Loucy (cell line): Measurements from ENCODE around the gene TUBB4B.

Experiments
- H2AFZ ChIP-seq: fragments of 200-600 bp; sonication (generic); 2 replicates; pipeline ENCODE4 v1.6.0; 2016; ENCODE audit warnings: antibody characterized with exemption, mild to moderate bottlenecking, low read length, moderate library complexity
- H3F3A ChIP-seq: fragments of 200-600 bp; 2 replicates; pipeline ENCODE4 v1.6.0; 2016; ENCODE audit warnings: antibody characterized with exemption, low read depth, mild to moderate bottlenecking
- H3K27me3 ChIP-seq: fragments of 200-600 bp; sonication (generic); 2 replicates; pipeline ENCODE4 v1.6.1; 2014; ENCODE audit warnings: low read length, mild to moderate bottlenecking; ENCODE audit not compliant: insufficient read depth, poor library complexity, severe bottlenecking
- H3K36me3 ChIP-seq: fragments of 200-600 bp; sonication (generic); 2 replicates; pipeline ENCODE4 v1.6.1; 2016; ENCODE audit warnings: low read length; ENCODE audit not compliant: insufficient read depth
- H3K4me1 ChIP-seq: fragments of 200-600 bp; sonication (generic); 2 replicates; pipeline ENCODE4 v1.5.1; 2014; ENCODE audit warnings: low read length, mild to moderate bottlenecking; ENCODE audit not compliant: insufficient read depth, poor library complexity, severe bottlenecking
- H3K4me2 ChIP-seq: fragments of 200-600 bp; sonication (generic); 2 replicates; pipeline ENCODE4 v1.6.0; 2014; ENCODE audit warnings: antibody characterized with exemption, low read length, low read depth, mild to moderate bottlenecking; ENCODE audit not compliant: poor library complexity, severe bottlenecking
- H3K4me3 ChIP-seq: fragments of 200-600 bp; sonication (generic); 2 replicates; pipeline ENCODE4 v1.5.1; 2014; ENCODE audit warnings: low read length, mild to moderate bottlenecking, mixed read lengths; ENCODE audit not compliant: poor library complexity, severe bottlenecking
- H3K79me2 ChIP-seq: fragments of 200-600 bp; sonication (generic); 2 replicates; pipeline ENCODE4 v1.6.1; 2014; ENCODE audit warnings: low read length; ENCODE audit not compliant: insufficient read depth
- H3K9ac ChIP-seq: fragments of 200-600 bp; sonication (generic); 2 replicates; pipeline ENCODE4 v1.6.0; 2014; ENCODE audit warnings: mild to moderate bottlenecking, low read depth, low read length, moderate library complexity; ENCODE audit not compliant: poor library complexity, severe bottlenecking
- H3K9me2 ChIP-seq: fragments of 200-600 bp; sonication (generic); replicated peaks from 2 replicates; pipeline ENCODE4 v1.6.1; 2016; ENCODE audit warnings: low read depth, low read length, mixed read lengths
- H3K9me3 ChIP-seq: fragments of 200-600 bp; sonication (generic); 2 replicates; pipeline ENCODE4 v1.6.1; 2014; ENCODE audit warnings: mild to moderate bottlenecking, antibody characterized with exemption, low read length, low read depth; ENCODE audit not compliant: insufficient read depth
- H4K20me1 ChIP-seq: fragments of 200-600 bp; sonication (generic); 2 replicates; pipeline ENCODE4 v1.6.0; 2014; ENCODE audit warnings: antibody characterized with exemption, low read length, mild to moderate bottlenecking; ENCODE audit not compliant: insufficient read depth, poor library complexity, severe bottlenecking
- EZH2phosphoT487 ChIP-seq: fragments of 200-600 bp; IDR thresholded peaks from 2 replicates; pipeline ENCODE4 v1.6.1; 2018; ENCODE audit warnings: antibody characterized with exemption, mild to moderate bottlenecking, moderate library complexity, borderline replicate concordance
- TF ChIP-seq, protein P1 (sequence below): fragments of 200-600 bp; sonication (generic); conservative IDR thresholded peaks from 2 replicates; pipeline ENCODE4 v1.5.1; 2014; ENCODE audit warnings: mild to moderate bottlenecking, antibody characterized with exemption, low read length

TUBB4B gene

GRCh38 chr9:137251194-137251461 is 10.0 kb downstream of the TUBB4B start, which contains the start of gene STPG3:
STPG3 (plus strand) TSS chr9:137251286; CDS start chr9:137251287, 1 bp downstream.
- Histone ChIP-seq H3F3A (no peaks in the 10 kb centered on the region), H3K9ac (no peak within 1 kb of the TSS), H3K79me2 (peaks cover 19% of the 10 kb centered on the region), H3K36me3 (no peaks in the 10 kb centered on the region), H3K4me1 (peaks cover 21% of the 10 kb centered on the region), H2AFZ (no peak within 1 kb of the TSS), H3K4me2 (no peak within 1 kb of the TSS), H3K27me3 (peaks cover 4% of the 10 kb centered on the region), H3K4me3 (no peak within 1 kb of the TSS), H4K20me1 (peaks cover 7% of the 10 kb centered on the region), H3K9me2 (no peaks in the 10 kb centered on the region), H3K9me3 (no peaks in the 10 kb centered on the region)
- TF ChIP-seq, protein P1, sequence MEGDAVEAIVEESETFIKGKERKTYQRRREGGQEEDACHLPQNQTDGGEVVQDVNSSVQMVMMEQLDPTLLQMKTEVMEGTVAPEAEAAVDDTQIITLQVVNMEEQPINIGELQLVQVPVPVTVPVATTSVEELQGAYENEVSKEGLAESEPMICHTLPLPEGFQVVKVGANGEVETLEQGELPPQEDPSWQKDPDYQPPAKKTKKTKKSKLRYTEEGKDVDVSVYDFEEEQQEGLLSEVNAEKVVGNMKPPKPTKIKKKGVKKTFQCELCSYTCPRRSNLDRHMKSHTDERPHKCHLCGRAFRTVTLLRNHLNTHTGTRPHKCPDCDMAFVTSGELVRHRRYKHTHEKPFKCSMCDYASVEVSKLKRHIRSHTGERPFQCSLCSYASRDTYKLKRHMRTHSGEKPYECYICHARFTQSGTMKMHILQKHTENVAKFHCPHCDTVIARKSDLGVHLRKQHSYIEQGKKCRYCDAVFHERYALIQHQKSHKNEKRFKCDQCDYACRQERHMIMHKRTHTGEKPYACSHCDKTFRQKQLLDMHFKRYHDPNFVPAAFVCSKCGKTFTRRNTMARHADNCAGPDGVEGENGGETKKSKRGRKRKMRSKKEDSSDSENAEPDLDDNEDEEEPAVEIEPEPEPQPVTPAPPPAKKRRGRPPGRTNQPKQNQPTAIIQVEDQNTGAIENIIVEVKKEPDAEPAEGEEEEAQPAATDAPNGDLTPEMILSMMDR = no peak
- no peak for TF ChIP-seq EZH2phosphoT487

- H3K4me3 ChIP-seq = no peak overlapping the region
- no peak overlapping the region for H2AFZ ChIP-seq
- H4K20me1 ChIP-seq = peaks cover 12% of the 10 kb centered on the region
- H3K36me3 ChIP-seq = no peaks in the 10 kb centered on the region
- no peaks in the 10 kb centered on the region for H3K9me3 ChIP-seq
- H3K9ac ChIP-seq = no peak overlapping the region
- TF ChIP-seq, protein P1 = no peak
- TF ChIP-seq EZH2phosphoT487 = no peak
- H3F3A ChIP-seq = no peaks in the 10 kb centered on the region
- no peaks in the 10 kb centered on the region for H3K9me2 ChIP-seq
- peaks cover 25% of the 10 kb centered on the region for H3K79me2 ChIP-seq
- peaks cover 26% of the 10 kb centered on the region for H3K4me1 ChIP-seq
- H3K4me2 ChIP-seq = no peak overlapping the region
- H3K27me3 ChIP-seq = peaks cover 4% of the 10 kb centered on the region
These were observed 10.6 kb downstream of the TUBB4B start for GRCh38 chr9:137251490-137252268.

GRCh38 chr9:137252555-137253506 is 11.7 kb downstream of the TUBB4B start:
- H3K4me3 ChIP-seq = no peak overlapping the region
- H2AFZ ChIP-seq = no peak overlapping the region
- H3K36me3 ChIP-seq = no peaks in the 10 kb centered on the region

More at GRCh38 chr9:137252555-137253506, 11.7 kb downstream of the TUBB4B start:
- Histone ChIP-seq H3K9me3 (no peaks in the 10 kb centered on the region), H3K79me2 (peaks cover 30% of the 10 kb centered on the region), H4K20me1 (peaks cover 15% of the 10 kb centered on the region), H3K4me1 (peaks cover 30% of the 10 kb centered on the region), H3K9ac (no peak overlapping the region), H3K4me2 (peak overlapping the region; percentile 97), H3K9me2 (no peaks in the 10 kb centered on the region), H3K27me3 (peaks cover 4% of the 10 kb centered on the region), H3F3A (no peaks in the 10 kb centered on the region)
- TF ChIP-seq EZH2phosphoT487 = no peak
- TF ChIP-seq, protein P1 = no peak
